SHP77 treated with DMSO at 0.1 percent for 48 hours (cell line): Measurements from ENCODE around the gene HAPLN3.
"Not testable (repeated sequence)": the region's sequence is repeated elsewhere in the genome, so short reads cannot be mapped to it uniquely, and the experiment has no call there.

Experiments used
- DNase-seq: peaks from one replicate; lab custom pipeline; 2025; lab: John Stamatoyannopoulos, UW

HAPLN3 gene, protein sequence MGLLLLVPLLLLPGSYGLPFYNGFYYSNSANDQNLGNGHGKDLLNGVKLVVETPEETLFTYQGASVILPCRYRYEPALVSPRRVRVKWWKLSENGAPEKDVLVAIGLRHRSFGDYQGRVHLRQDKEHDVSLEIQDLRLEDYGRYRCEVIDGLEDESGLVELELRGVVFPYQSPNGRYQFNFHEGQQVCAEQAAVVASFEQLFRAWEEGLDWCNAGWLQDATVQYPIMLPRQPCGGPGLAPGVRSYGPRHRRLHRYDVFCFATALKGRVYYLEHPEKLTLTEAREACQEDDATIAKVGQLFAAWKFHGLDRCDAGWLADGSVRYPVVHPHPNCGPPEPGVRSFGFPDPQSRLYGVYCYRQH

DNA sequence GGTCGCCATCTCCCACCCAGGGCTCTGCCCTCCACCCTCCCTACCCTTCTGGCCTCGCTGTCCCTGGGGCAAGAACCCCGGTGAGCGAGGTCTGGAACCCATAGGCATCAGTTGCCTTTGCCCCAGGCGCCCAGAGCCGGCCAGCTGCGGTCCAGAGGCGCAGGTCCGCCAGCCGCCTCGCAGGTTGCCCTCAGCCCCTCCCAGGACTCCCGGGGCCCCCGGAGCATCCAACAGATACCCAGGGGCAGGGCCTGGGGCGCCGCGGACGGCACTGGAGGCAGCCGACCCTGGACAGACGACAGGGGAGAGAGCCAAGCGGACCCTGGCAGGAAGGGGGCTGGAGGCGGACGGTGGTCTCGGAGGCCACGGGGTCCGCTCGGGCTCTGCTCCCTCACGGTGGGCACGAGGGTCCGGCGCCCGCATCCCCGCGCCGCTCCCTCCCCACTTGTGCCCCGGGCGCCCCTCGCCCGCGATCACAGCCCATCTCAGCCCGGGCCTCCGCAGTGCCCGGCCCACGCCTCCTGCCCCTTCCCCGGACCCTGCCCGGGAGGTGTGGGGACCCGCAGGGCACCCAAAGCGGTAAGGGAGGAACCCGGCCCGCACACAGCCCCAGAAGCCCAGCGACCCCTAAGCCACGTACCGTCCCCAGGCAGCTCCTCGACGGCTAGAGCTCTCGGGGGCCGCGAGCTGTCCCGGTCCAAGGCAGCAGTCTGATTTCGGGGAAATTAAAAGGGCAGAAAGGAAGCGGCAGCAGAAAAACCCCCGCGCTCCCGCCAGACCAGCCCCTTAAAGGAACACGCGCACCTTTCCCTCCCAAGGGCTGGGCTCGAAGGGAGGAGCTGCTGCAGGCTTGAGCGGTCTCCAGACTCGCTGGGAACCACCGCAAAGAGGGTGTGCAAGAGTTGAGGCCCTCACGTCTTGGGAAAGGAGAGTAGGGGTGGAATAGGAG is at the start of gene HAPLN3:
Gene HAPLN3, minus strand, starts transcription at position 726 of the 949 bp plus-strand sequence. CDS start 8,246 bp downstream, outside the sequence.
- no peak for DNase-seq

DNA sequence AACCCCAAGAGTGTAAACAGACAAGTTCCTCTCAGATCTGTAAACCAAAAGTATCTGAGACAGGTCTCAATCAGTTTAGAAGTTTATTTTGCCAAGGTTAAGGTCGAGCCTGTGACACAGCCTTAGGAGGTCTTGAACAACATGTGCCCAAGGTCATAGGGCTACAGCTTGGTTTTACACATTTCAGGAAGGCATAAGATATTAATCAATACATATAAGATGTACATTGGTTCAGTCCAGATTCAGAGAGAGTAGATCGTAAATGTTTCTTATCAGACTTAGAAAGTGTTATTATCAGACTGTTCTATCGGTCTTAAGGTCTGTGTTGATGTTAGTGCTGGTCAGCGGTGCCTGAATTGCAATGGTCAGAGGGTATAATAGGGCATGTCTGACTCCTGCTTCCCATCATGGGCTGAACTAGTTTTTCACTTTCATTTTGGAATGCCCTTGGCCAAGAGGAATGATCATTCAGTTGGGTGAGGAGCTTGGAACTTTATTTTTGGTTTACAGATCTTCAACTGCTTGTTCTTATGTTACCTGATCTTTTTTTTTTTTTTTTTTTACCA is 44.8 kb upstream of the HAPLN3 start:
- DNase-seq: no peak

DNA sequence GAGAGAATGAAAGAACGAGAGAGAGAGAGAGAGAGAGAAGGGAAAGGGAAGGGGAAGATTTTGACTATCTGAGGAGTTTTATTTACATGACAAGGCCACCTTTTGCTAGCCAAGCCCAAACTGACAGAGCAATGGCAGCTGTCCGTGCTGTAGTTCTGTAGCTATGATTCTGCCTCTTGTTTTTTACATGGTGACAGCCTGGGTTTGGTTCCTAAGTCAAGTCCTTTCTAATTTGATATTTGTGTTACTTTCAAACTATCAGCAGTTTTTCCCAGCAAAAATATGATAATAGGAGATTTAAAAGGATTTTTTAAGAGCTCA is 44.1 kb upstream of the HAPLN3 start:
- no peak for DNase-seq

DNA sequence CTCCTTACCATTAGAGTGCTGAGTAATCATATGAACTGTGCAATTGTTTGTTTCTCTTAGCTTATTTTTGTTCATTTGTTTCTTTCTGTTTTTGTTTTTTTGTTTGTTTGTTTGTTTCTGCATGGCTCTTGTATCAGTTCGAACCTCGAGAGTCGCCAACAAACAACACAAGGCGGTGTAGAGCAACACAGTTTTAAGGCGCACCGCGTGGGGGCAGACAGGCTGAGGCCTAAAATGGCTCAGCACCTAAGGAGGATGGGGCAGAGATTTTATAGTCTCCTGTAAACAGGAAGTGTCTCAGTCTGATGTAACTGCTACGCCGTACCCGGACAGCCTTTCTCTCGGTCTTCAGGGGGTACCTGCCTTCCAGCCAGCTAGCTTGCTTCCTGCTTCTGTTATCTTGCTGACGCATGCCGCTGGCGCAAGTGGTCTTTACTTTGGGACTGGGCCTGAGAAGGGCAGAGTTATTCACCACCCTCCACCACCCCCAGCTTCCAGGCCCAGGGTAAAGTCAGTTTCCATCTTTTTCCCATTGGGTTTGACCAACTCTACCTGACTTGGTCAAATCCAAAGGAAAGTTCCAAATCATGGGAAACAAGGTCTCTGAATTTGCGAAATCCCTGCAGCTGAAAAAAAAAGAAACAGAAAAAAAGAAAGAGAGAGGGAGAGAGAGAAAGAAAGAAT is 43.6 kb upstream of the HAPLN3 start:
- DNase-seq: no peak

DNA sequence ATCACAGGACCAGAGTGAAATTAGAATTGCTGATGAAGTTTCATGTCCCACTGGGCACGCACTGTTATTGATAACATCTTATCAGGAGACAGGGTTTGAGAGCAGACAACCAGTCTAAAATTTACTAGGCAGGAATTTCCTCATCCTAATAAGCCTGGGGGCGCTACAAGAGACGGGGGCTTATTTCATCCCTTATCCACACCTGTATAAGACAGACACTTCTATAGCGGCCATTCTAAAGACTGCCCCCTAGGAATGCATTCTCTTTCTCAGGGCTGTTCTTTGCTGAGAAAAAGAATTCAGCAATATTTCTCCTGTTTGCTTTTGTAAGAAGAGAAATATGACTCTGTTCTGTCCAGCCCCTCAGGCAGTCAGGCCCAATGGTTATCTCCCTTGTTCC is 39.1 kb upstream of the HAPLN3 start:
- DNase-seq: not testable (repeated sequence)

DNA sequence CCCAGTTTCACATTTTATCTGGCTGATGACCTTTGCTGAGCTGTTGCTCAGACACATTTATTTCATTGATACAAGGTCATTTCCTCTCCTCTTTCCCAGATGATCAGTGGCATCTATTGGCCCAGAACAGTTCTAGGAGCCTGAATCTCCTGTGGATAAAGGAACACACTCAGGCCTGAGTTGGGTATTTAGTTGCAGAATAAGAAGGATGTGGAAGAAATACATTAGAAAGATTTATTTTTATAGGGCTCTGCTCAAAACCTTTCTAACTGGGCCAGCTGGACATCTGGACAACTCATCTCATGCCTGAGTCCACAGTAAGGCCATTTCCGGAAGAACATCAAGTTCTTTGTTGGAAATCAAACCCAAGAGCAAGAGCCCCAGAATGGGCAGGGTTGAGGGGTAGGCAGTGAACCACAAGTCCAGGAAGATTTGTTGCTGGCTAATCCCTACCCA is 37.6 kb upstream of the HAPLN3 start:
- no peak for DNase-seq

DNA sequence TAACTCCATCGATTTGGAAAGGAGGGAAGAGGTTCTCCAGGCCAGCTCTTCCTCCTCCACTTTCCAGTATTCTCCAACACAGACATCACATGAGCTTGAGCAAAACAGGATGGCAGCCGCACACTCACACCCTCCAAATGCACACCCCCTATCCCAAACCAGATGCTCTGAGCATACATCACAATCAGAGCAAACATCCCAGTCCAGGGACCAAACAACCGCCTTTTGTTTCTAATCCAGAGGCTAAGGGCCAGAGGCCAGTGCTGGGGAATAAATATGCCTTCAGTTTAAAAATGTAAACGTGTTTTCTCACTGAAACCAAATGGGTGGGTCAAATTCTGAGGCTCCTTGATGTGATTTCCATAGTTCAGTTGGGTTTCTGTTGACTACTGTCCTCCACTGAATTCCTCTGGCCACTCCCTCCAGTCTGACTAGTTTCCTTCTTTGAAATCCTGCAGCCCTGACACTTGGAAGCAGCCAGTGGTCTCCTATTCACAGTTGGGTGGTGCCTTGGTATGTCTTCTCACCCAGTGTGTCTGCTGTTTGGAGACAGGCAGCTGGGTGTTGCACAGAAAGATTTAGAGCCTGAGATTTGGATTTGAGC is 37.0 kb upstream of the HAPLN3 start:
- no peak for DNase-seq

DNA sequence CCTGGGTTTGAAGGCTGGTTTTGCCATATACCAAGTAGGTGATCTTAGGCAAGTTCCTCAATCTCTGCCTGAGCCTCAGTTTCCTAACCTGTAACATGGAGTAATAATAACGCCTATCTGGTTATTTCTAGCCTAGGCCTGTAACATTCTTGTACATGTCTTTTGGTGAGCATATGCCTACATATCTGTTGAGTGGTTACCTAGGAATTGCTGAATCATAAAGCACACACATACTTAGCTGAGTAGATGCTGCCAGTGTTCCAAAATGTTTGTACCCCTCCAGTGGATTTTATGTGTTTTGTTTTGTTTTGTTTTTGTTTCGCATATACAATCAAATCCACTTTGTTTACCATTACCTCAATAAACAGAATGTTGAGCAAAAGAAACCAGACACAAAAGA is 35.2 kb upstream of the HAPLN3 start:
- DNase-seq: no peak

DNA sequence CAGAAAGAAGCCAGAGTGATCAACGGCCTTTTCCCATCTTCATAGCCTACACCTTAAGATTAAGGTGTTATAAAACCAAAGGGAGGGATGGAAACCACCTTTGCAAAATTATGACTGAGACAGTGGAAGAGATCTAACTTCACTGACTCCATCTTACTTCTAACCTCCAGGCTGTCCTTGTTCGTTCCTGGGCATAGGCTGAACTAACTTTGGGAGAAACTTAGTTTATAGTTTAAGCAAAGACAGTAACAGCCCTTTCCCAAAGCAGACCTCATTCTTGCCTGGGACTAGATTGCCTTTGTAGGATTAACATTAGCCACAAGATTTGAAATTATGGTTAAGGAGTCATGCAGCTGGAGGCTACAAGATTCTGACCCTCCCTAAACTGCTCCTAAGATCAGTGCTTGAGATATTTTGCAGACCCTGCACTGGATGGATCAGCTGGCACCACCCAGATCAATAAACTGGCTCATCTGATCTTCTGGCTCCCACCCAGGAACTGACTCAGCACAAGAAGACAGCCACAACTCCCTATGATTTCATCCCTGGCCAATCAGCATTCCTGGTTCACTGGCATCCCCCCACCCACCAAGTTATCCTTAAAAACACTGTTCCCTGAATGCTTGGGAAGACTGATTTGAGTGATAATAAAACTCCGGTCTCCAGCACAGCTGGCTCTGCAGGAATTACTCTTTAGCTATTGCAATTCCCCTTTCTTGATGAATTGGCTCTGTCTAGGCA is 34.2 kb upstream of the HAPLN3 start:
- DNase-seq: not testable (repeated sequence)

DNA sequence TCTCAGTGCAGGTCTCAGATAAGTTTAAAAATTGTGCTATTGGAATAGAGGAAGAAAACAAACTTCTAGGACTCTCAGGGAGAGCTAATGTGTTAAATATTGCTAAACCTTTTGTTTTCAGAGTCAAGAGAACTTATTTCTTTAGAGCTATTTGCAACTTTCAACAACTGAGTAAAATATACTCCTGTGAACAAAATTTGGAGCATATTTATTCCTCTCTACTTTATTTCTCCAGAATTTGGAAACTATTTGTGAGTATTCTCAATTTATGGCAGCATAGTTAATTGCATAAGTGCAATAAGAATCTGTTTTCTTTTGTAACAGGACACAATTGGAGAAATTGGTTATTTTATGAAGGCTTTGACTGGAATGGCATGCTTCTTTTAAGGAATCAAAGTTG is 32.8 kb upstream of the HAPLN3 start:
- not testable (repeated sequence) for DNase-seq

DNA sequence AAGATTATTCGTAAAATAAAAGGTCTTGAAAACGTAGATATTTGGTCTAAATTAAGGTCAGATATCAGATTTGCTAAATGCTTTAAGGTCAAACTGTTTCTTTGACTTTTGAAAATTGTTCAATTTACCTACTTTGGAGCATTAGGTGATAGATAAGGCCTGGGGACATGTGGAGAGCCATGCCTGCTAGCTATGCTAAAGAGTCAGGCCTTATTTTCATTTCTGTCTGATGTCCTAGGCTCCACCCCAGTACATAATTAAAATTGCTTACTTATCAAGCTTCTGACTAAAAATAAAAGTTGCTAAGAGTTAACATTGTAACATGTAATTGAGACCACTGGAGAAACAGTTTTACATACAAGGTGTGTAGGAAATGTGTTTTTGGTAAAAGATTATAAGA is 30.3 kb upstream of the HAPLN3 start:
- not testable (repeated sequence) for DNase-seq

DNA sequence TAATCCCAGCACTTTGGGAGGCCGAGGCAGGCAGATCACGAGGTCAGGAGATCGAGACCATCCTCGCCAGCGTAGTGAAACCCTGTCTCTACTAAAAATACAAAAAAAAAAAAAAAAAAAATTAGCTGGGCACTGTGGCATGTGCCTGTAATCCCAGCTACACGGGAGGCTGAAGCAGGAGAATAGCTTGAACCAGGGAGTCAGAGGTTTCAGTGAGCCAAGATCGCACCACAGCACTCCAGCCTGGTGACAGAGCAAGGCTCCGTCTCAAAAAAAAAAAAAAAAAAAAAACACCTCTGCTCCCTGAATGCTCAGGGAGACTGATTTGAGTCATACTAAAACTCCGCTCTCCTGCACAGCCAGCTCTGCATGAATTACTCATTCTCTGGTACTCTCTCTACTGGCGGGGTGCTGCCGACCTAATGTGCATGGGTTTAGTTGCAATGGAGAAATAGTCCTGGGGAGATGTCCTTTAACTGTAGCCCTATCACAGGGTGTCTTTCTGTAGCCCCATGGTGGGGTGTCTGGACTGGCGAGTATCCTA is 25.6 kb upstream of the HAPLN3 start:
- DNase-seq: not testable (repeated sequence)

DNA sequence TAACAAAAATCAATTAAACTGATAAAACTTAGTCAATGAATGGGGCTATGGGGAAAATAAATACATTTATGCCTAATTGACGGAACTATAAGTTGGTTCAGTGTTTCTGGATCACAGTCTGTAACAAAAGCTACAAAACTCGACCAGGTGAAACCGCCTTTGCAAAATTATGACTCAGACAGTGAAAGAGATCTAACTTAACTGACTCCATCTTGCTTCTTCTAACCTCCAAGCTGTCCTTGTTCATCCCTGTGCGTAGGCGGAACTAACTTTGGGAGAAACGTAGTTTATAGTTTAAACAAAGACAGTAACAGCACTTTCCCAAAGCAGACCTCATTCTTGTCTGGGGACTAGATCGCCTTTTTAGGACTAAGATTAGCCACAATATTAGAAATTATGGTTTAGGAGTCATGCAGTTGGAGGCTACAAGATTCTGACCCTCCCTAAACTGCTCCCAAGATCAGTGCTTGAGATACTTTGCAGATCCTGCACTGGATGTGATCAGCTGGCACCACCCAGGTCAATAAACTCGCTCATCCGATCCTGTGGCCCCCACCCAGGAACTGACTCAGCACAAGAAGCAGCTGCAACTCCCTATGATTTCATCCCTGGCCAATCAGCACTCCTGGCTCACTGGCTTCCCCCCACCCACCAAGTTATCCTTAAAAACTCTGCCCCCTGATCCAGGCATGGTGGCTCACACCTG is 25.0 kb upstream of the HAPLN3 start:
- no peak for DNase-seq

DNA sequence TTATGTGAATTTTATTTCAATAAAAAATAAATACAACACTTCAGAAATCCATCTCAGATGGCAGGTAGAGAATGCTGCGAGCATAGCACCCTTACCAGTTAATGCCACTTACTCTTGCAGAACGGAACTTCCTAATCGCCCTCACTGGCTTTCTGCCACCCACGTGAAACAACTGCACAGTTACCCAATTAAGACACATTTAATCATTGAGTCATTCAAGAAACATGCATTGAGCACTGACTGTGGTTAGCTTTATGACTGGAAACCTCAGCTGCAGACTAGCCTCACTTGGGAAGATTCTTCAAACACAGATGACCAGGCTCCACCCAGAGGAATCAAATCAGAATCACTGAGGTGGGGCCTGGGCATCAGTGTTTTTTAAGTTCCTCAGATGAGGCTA is 23.4 kb upstream of the HAPLN3 start:
- no peak for DNase-seq

DNA sequence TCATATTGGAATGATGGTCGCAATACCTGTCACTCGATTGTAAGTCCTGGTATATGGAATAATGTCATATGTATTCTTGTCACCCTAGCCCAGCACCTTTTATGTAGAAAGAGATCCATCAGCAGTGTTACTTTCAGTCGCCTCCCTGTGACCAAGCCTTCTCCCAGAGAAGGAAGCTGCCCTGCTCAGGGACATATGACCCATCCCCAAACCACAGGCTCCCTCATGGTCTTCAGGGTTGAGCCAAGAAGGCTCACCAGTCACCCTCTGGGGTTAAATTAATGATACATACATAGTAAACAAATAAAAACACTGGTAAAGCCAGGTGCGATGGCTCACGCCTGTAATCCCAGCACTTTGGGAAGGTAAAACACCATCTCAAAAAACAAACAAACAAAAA is 22.4 kb upstream of the HAPLN3 start:
- DNase-seq: no peak

DNA sequence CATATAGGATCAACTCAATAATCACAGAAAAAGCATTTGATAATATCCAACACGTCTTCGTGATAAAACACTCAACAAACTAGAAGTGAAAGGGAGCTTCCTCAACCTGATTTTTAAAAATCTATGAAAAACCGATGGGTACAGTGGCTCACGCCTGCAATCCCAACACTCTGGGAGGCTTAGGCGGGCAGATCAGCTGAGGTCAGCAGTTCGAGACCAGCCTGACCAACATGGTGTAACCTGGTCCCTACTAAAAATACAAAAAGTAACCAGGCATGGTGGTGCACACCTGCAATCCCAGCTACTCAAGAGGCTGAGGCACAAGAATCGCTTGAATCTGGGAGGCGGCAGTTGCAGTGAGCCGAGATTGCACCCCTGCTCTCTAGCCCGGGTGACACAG is 20.0 kb upstream of the HAPLN3 start:
- DNase-seq: no peak

DNA sequence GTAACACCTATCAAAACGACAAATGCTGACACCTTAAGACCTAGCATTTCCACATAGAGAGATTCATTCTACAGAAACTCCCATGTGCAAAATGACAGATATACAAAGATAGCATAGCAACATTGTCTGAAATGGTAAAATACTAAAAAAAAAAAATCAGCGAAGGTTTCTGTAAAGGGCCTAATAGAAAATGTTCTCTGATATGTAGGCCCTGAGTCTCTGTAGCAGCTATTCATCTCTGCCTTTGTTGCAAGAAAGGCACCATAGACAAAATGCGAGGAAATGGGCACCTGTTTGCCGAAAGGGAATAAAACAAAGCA is 18.5 kb upstream of the HAPLN3 start:
- no peak for DNase-seq

DNA sequence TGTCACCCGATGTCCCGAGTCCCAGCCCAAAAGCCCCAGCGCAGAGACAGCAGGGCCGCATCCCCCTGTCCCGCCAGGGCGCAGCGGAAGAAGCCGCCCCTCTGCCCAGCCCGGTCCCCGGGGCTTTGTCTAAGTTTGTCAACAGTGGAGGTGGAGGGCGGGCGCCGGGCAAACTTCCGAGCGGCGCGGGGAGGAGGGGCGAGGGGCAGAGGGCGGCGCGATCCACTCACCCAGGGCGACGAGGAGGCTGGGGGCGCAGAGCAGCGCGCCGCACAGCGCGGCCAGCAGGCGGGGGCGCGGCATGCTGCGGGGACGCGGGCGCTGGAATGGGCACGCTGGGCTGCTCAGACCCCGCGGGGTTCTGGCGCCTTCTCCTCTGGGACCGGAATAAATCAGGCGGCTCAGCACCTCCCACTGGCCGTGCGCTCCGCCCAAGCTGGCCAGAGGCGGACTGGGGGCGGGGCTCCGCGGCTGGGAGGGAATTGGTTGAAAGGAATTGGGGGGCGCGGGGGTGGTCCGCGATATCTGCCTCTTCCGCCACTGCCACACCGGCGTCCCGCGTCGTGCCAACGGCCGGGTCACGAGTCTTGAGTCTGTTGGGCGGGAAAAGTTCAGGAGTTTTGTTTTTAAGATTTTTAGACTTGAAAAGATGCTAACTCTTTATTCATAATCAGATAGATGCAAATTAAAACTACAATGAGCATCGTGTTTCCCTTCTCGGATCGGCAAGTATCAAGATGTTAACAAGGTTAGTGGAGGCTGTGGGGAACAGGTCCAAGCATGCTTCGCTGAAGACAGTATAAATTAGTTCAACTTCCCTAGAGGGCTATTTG is 17.9 kb upstream of the HAPLN3 start, which contains the start of gene MFGE8:
Gene MFGE8, minus strand, starts transcription at position 363 of the 833 bp plus-strand sequence. Its CDS starts 60 bp downstream, at position 303.
- DNase-seq: no peak

DNA sequence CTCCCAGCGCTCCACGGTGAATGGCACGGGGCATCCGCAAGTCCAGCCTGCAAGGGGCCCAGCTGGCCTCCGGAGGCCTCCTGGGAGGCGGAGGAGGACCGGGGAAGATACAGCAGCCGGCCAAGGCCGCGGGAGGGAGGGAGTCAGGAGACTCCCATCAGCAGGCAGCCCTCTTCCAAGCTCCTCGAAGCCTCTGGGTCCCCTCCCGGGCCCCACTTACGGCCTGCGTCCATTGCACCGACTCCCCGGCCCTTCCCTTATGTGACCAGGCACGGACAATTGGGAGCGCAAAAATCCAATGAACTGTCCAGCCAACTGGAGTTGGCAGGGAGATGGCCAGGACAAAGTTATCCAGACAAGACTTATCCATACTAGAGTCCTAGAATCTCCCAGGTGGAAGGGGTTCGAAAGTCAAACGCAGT is 17.2 kb upstream of the HAPLN3 start:
- DNase-seq: no peak
